GM12872 (cell line): Measurements from ENCODE around the gene WBP4.

Experiments
- CTCF ChIP-seq: IDR thresholded peaks from 3 replicates; pipeline ENCODE4 v1.5.1; 2011; ENCODE audit warnings: low read depth, mild to moderate bottlenecking, low read length, moderate library complexity; ENCODE audit not compliant: insufficient read depth

Gene WBP4

GRCh38 chr13:41061075-41061913 is at the start of gene WBP4:
Gene WBP4 (plus strand): TSS chr13:41061509. CDS start chr13:41061674, 165 bp downstream.
- 0 out of 3 replicates have a peak, but pooled peaks have one; percentile 19 for TF ChIP-seq CTCF

- no peak for TF ChIP-seq CTCF
Measured at GRCh38 chr13:41012536-41012935, 48.8 kb upstream of the WBP4 start.

- TF ChIP-seq CTCF = no peak
Measured at GRCh38 chr13:41013835-41014234, 47.5 kb upstream of the WBP4 start.

GRCh38 chr13:41015920-41016319 is 45.4 kb upstream of the WBP4 start:
- no peak for TF ChIP-seq CTCF

GRCh38 chr13:41017159-41017558 is 44.1 kb upstream of the WBP4 start:
- TF ChIP-seq CTCF = no peak

- TF ChIP-seq CTCF = no peak
Measured at GRCh38 chr13:41017817-41018601, 43.3 kb upstream of the WBP4 start.

- no peak for TF ChIP-seq CTCF
Measured at GRCh38 chr13:41018602-41018948, 42.7 kb upstream of the WBP4 start.
